Measurements from ENCODE around the gene R3HCC1L. TPM values are rescaled to one million over a fixed set of nuclear protein-coding genes. Genes with fewer than 3 reads are reported as not detected.

R3HCC1L gene
- total RNA-seq, 4 donors from 2014 or later, result 16.4 to 22.3 (median 18.8) TPM

GRCh38 chr10:98256692-98257091, 122.2 kb downstream of the R3HCC1L start:
- DNase-seq, result no peak
- Histone ChIP-seq H3K9me3 (no peaks in the 10 kb centered on the region), H3K4me1 (no peaks in the 10 kb centered on the region), H3K4me3 (no peak overlapping the region), H3K27me3 (no peaks in the 10 kb centered on the region), H3K36me3 (no peaks in the 10 kb centered on the region), H3K27ac (no peak overlapping the region)
- TF ChIP-seq CTCF (IDR thresholded peaks at IDR 0.05) (no peak), POLR2A (IDR thresholded peaks at IDR 0.05) (no peak)

- Histone ChIP-seq H3K4me1 (no peaks in the 10 kb centered on the region), H3K27ac (no peak overlapping the region), H3K36me3 (no peaks in the 10 kb centered on the region), H3K27me3 (no peaks in the 10 kb centered on the region), H3K4me3 (no peak overlapping the region), H3K9me3 (no peaks in the 10 kb centered on the region)
- TF ChIP-seq POLR2A (IDR thresholded peaks at IDR 0.05) (no peak), CTCF (IDR thresholded peaks at IDR 0.05) (no peak)
- DNase-seq, result no peak
These were observed 122.7 kb downstream of the R3HCC1L start for GRCh38 chr10:98257198-98257597.

GRCh38 chr10:98257961-98258360, 123.5 kb downstream of the R3HCC1L start:
- H3K27me3 ChIP-seq, result no peaks in the 10 kb centered on the region
- no peak for TF ChIP-seq CTCF (IDR thresholded peaks at IDR 0.05)
- TF ChIP-seq POLR2A (IDR thresholded peaks at IDR 0.05), result no peak
- no peaks in the 10 kb centered on the region for H3K4me1 ChIP-seq
- no peaks in the 10 kb centered on the region for H3K9me3 ChIP-seq
- no peaks in the 10 kb centered on the region for H3K36me3 ChIP-seq
- H3K27ac ChIP-seq, result no peak overlapping the region
- H3K4me3 ChIP-seq, result no peak overlapping the region
- no peak for DNase-seq

GRCh38 chr10:98258683-98259454, 124.4 kb downstream of the R3HCC1L start:
- Histone ChIP-seq H3K4me3 (no peak overlapping the region), H3K36me3 (no peaks in the 10 kb centered on the region), H3K27ac (no peak overlapping the region), H3K27me3 (no peaks in the 10 kb centered on the region), H3K9me3 (no peaks in the 10 kb centered on the region), H3K4me1 (no peaks in the 10 kb centered on the region)
- TF ChIP-seq CTCF (IDR thresholded peaks at IDR 0.05) (no peak), POLR2A (IDR thresholded peaks at IDR 0.05) (no peak)
- no peak for DNase-seq

GRCh38 chr10:98259606-98260315, 125.3 kb downstream of the R3HCC1L start:
- no peak overlapping the region for H3K4me3 ChIP-seq
- no peak overlapping the region for H3K27ac ChIP-seq
- TF ChIP-seq POLR2A (IDR thresholded peaks at IDR 0.05), result no peak
- H3K27me3 ChIP-seq, result no peaks in the 10 kb centered on the region
- H3K36me3 ChIP-seq, result no peaks in the 10 kb centered on the region
- no peaks in the 10 kb centered on the region for H3K4me1 ChIP-seq
- no peaks in the 10 kb centered on the region for H3K9me3 ChIP-seq
- no peak for DNase-seq

GRCh38 chr10:98260350-98260749, 125.9 kb downstream of the R3HCC1L start:
- Histone ChIP-seq H3K27ac (no peak overlapping the region), H3K9me3 (no peaks in the 10 kb centered on the region), H3K4me1 (no peaks in the 10 kb centered on the region), H3K36me3 (no peaks in the 10 kb centered on the region), H3K27me3 (no peaks in the 10 kb centered on the region), H3K4me3 (no peak overlapping the region)
- TF ChIP-seq CTCF (IDR thresholded peaks at IDR 0.05) (no peak), POLR2A (IDR thresholded peaks at IDR 0.05) (no peak)
- no peak for DNase-seq

Measured in Peyer's patch (tissue), 4 donors.